Activated T-cell treated with anti-CD3 and anti-CD28 coated beads for 1 hour (primary cell): ENCODE measurements around the gene ATP11A.

ENCODE experiments used
- DNase-seq: peaks from one replicate; pipeline ENCODE4 v3.0.0-alpha.2; 2020; ENCODE audit warnings: low read depth

Gene ATP11A

DNA sequence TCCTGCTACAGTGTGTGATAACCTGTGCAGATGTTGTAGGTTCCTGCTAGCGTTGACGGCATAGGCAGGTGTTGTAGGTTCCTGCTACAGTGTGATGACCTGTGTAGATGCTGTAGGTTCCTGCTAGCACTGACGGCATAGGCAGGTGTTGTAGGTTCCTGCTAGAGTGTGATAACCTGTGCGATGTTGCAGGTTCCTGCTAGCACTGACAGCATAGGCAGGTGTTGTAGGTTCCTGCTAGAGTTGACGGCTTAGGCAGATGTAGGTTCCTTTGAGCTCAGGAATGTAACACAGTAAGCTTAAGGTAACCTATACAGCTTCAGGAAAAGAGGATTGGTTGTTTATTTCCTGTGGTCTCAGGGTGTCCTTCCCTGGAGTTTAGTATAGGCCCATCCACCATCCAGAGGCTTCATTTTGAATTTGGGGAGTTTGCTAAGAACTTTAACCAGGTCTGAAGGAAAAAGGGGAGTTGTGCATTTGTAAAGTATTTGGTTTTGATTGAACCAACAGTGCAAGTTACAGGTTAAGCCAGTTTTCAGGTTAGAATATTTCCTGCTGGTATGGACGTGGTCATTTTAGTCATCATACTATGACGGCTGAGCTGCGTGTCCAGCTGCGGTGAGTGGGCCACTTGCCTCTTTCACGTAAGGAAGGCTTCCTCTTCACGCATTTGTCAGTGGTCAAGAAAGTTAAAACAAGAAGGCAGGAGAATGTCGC, 53.8 kb downstream of the ATP11A start:
- DNase-seq, result no peak

DNA sequence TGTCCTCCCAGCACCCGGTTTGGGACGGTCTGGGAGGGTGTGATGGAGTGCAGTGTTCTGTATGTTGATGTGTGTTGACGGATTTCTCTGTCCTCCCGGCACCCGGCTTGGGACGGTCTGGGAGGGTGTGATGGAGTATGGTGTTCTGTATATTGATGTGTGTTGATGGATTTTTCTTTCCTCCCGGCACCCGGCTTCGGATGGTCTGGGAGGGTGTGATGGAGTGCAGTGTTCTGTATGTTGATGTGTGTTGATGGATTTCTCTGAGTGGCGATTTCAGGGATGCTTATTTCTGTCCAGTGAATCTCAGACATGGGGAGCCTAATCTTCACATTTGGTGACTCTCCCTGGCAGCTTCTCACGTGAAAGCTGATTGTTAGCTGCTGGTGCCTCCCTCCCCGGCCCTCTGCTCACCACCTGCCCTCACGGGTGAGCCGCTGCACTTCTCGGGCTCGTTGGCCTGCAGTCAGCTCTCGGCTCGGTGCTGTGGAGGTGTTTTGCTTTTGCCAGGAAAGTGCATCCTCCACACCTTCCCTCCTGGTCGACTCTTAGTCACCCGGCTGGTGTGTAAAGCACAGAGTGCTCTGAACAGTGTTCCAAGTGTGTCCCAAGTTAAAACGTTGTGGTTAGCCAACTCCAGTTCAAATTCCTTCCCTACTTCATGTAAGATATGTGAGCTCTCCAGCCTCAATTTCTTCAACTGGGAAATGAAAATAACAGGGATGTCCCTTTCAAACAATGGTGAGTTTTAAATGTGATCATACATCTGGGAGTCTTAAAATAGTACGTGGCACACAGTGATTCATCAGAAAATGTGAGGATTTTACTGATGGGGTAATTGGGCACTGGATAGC, 54.6 kb downstream of the ATP11A start:
- DNase-seq, result no peak

DNA sequence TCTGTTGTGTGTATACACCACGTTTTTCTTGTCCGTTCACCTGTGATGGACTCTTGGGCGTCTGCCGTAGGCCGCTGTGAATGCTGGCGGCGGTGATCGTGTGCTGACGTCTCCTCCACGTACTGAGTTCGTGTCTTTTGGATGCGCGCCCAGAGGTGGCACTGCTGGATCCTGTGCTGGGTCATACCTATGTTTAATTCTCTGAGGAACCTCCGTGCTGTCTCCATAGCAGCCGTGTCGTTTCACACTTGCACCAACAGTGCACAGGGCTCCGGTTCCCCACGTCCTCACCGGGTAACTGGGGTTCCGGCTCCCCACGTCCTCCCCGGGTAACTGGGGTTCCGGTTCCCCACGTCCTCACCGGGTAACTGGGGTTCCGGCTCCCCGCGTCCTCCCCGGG, 56.2 kb downstream of the ATP11A start:
- no peak for DNase-seq

DNA sequence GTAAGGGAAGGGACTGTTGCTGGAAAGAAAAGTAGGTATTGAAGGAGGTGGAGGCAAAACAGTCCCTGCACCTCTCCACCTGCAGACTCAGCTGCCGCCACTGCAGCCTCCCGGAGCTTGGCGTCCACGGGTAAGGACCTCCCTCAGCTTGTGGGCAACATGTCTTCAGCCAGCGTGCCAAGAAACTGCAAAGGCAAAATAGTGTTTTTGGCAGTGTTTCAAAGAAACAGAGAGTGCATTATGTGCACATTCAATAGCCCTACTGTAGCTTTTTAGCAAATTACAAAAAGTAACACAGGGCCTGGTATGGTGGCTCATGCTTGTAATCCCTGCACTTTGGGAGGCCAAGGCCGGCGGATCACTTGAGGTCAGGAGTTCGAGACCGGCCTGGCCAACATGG, 57.4 kb downstream of the ATP11A start:
- no peak for DNase-seq

DNA sequence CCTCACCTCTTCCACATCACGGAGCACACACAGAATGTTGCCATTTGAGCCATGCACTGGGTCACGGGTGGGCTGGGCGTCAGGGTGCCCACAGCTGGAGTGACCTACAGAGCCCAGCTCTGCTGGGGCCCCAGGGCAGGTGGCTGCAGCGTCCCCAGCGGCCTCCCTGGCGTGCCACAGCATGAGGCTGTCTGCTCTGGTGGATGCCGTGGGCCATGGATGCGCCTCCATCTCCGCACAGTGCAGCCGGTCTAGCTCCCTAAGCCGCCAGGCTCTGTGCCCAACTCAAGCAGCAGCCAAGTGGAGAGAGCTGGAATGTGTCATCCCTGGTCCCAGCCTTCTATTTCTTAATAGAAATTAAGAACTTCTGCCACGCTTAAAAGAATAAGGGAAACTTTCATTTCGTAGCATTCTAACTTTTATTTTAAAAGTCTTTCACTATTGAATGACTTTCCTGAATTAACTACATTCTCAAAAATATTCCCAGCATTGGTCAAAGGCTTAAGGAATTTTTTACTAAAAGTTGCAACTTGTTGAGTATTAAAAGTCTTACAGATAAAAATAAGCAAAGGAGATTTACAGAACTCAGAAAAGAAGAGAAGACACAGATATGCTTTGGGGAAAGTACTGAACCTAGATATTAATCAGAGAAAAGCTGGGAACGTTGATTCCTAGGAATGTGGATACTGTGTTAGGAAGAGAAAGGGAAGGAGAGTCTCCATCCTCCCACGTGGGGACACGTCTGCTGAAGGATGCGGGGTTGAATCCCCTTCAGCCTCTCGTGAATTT, 59.3 kb downstream of the ATP11A start:
- DNase-seq, result no peak

DNA sequence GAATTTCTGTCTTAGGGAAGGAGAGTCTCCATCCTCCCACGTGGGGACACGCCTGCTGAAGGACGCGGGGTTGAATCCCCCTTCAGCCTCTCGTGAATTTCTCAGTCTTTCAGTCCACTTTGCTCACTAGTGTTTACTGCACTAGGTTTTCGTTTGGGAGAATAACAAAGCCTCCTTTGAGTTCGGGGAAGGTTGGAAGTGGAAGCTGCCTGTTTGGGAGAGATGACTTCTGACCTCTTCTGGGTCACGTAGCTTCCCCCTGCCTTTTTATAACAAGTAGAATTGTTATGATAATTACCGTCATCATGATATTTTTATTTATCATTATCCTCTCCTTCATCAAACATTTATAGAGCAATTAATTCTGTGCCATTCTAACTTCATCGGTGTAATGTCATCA, 60.7 kb downstream of the ATP11A start:
- no peak for DNase-seq

DNA sequence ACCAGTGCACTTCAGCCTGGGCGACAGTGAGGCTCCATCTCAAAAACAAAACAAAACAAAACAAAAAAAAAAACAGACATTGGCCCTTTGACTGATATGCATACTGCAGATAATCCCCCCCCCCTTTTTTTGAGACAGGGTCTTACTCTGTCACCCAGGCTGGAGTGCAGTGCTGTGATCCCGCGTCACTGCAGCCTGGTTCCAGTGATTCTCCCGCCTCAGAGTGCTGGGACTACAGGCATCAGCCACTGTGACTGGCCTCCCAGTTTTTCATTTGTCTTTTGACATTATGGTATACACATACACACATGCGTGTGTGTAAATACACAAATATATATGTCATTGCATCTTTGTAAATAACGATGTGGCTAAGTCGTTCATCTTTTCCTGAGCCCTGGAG, 61.8 kb downstream of the ATP11A start:
- no peak for DNase-seq

DNA sequence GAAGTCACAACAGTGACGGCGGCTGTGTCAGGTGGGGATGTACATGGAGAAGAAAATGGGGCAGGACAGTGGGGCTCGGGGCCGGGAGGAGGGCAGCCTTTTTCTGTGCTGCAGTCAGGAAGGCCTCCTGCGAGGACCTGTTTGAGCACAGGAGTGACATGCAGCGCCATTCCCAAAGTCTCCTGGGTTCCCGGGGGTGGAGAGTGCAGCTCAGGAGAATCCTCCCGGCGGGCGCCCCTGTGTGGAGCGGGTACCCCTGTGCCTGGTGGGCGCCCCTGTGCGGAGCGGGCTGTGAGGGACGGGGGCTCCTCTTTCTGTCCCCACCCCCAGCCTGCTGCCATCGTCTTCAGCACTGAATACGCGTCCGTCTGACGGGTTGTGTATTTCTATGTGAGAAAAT, 62.4 kb downstream of the ATP11A start:
- no peak for DNase-seq

DNA sequence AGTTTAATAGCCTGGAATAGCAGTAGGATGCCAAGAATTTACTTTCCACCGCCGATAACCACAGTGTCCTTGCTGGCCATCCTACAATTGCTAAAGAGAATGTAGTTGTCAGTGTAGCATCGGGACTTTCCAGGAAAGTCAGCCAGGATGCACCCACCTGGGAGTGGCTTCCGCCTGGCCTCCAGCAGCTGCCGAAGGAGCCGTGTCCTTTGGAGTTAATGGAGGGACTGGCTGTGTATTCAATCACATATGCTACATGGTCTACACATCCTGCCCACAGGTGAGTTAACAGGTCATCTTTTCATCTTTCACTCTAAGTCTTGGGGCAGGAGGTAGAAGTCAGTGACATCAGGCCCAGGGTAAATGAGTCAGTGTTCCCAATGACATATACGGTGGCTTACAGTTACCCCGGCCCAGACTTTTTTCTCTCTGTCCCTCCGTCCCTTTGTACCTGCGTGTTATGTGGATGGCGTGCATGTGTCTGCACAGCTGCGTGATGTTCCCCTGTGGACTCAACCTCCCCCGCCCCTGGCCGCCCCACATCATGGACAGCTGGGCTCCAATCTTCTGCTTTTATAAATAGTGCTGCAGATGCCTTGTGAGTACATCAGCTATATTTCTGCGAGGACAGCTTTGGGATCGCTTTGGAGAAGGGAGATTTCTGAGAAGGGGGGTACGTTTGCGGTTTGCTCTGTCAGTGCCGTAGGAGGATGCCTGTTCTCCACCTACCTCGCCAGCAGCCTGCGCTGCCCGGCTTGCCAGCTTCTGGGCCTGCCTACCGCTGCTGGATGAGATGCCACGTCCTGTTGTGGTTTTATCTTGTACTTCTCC, 63.1 kb downstream of the ATP11A start:
- DNase-seq, result no peak

DNA sequence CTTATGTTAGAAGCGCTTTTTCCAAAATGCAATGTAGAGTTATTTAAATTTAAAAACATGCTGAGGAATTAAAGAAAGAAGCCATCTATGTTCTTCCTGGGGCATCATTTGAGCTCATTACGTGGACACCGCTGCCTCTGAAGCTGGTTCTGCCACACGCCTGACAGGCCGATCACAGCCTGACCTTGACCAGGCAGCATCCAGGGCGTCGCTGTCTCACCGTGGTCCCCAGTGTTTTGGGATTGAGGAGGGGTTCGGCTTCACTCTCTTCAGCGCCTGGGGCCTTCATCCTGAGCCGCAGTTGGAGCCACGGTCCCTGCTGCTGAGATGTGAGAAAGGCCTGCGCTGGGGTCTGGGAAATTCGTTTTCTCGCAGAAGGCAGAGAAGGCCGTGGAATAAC, 64.0 kb downstream of the ATP11A start:
- no peak for DNase-seq

DNA sequence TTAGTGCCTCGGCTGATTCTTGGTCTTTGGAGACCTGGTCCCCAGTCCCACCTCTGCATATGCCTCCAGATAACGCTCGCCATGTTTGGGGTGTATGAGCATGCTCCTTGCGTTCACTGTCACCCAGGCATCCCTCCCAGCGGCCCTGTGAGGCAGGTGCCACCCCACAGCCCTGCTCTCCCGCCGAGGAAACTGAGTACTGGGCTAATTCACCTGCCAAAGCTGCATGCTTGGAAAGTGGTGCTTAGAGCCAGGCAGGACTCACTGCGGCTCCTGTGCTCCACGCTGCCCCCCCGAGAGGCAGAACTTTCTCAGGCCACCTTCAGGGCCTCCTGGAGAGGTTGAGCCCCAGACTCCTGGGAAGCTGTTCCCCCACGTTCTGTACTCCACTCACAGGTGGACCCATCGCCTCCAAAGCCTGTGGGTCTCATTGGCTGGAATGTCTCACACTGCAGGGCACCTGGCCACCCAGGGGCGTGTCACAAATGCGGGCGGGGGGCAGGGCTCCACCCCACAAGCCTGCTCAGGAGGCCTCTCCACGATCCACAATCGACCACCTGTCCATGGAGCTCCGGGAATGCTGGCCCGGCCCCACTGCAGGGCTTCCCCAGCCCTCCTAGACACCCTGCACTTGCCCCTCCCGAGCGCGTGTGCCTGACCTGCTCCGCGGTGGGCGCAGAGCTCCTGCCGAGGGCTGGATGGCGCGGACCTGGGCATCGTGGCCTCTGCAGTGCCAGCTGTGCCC, 64.6 kb downstream of the ATP11A start:
- no peak for DNase-seq

DNA sequence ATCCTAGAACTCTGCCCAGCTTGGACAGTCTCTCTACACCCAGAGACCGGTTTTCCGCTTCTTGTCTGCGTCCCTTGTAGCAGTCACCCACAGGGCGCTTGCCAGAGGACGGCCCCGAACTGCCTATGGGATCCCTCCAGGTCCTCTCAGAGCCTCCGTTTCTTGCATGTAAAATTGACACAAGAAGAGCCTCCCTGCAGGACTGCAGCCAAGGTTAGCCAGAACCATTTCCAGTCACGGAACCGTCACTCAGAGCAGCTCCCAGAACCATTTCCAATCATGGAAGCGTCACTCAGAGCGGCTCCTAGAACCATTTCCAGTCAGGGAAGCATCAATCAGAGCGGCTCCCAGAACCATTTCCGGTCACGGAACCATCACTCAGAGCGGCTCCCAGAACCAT, 65.5 kb downstream of the ATP11A start:
- DNase-seq, result no peak

DNA sequence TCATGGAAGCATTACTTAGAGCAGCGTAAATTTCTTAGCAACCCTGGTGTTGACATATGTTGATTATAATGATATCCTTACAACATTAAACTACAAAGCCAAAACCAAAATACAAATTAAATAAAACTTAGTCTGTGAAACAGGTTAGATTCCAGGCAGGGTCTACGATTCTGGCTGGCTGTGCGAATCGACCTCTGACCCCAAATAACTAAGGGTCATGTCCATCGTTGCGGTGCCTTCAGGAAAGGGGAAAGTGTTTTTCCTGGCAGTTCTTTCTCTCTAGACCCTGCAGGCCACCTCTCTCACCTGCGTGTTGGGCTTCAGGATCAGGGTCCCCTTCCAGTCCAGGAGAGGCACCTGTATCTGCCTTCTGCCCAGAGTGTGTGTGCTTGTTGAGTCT, 66.2 kb downstream of the ATP11A start:
- no peak for DNase-seq

DNA sequence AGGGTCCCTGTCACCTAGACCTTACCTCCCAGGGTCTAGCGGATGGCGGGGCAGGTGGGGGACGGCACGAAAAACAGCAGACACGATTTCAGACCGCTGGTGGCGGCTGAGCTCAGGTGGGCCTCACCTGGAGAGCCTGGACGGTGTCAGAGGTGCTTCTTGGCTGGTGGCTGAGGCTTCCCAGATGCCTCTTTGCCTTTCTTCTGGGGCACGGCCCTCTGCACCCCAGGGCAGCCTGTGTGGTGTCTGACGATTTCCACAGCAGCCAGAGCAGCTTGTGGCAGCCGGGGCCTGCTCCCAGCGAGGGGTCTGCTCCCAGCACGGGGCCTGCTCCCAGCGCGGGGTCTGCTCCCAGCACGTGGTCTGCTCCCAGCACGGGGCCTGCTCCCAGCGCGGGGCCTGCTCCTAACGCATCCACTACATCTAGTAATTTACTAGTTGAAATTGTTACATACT, 66.7 kb downstream of the ATP11A start:
- DNase-seq, result no peak

DNA sequence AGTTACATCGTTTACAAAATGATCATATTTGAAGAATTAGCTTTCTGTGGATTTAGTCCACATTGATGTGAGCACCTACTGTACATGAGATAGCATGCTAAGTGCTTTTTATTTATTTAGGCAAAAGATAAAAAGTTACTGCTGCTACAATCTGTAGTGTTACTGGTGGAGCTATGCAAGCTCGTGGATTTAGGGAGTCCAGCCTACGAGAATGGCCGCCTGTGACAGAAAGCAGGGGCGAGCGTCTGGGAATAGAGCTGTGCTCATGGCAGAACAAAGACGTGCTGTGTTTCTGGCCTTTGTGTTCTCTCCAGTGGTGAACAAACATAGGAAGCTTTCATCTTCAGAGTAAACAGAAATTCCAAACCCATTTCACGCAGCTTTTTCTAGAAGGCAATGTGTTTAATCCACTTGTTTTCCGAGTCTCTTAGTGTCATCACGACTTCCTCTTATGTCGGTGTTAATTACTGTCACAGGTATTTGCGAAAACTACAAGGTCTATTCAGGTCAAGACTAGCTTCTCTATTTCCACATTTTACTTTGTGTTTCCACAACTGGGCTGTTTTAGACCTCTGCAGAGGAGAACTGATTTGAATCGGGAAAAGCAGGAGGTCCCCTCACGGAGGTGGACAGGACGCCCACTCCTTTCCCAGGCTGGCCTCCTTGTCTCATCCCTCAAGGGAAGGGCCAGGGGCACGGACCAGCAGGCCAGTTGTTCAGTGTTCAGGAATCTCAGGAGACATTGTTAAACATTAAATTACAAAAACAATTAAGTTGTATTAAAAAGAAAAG, 67.3 kb downstream of the ATP11A start:
- DNase-seq, result no peak

DNA sequence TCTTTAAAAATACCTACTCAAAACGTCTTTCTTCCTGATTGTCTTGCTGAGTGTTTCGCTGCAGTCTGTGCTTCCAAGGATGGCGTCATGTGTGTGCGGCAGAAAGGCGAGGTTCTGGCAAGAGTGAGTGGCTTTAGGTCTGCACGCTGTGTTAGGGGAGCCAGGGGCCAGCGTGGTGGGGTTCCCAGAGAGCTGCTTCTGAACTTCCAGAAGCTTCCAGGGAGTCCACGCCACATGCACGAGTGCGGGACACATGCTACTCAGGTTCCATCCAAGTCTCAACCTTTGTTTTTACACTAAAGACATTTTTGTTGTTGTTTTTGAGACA, 67.9 kb downstream of the ATP11A start:
- no peak for DNase-seq

DNA sequence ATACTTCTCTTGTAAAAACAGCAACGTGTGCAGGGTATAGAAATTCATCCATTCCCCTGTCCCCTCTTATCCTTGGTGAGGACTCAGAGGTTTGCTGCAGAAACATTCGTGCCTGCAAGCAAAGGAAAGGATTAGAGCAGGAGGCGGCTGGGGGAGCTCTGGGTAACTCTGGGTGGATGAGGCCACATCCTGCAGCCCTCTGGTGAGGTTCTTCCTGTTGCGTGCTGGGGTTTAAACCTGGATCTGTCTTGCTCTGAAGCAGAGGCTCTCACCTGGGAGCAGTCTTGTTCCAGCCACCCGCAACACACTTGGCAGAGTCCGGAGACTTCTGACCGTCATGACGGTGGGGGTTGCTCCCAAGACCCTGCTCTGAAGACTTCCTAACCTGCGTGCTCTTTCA, 69.2 kb downstream of the ATP11A start:
- no peak for DNase-seq

DNA sequence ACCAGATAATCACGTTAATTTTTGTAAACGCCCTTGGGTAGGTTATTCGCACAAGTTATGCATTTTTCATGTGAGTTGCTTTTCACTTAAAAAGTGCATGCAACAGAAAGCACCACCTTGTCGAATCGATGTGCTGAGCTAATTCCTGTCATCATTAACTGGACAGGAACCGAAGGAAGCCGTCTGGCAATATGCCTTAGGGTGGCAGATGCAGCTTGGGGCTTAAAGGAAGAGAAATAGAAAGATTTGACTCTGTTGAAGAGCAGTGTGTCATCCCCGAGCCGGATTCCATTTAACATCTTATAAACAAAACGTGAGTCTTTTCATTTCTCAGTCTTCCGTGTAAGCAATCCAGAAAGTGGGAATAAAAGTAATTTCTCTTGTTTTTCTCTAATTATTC, 70.0 kb downstream of the ATP11A start:
- DNase-seq, result no peak

DNA sequence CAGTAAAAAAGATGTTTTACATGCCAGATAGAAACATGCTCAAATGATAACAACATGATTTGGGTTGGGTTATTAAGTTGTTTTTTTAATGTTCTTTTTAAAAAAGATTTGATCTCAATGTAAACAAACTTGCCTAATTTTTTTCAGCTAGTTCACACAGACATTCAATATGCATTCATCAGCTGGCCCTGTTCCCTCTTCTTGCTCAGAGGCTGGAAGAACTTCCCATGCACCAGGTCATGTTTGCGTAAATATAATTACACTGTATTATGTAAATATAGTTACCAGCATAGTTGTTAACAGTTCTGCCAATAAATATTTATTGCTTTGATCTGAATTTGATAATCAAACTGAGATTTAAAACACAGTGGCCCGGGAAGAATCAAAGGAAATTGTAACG, 70.6 kb downstream of the ATP11A start:
- DNase-seq, result no peak

DNA sequence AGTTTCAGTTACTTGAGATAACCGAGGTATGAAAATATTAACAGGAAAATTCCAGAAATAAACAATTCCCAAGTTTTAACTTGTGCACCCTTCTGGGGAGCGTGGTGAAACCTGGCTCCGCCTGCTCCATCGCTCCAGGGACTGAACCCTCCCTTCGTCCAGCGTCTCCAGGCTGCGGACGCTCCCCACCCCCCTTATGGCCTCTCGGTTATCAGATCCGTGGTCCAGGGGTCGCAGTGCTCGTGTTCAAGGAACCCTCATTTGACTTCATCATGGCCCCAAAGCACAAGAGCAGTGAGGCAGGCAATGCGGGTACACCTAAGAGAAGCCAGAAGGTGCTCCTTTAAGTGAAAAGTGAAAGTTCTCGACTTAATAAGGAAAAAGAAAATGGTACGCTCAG, 71.1 kb downstream of the ATP11A start:
- no peak for DNase-seq
